Measurements from ENCODE around the gene RIMS1. TPM values are rescaled to one million over a fixed set of nuclear protein-coding genes. Genes with fewer than 3 reads are reported as not detected.
A peak's percentile ranks its signal among the peaks of the same experiment; 100 is the strongest.

The RIMS1 gene
- total RNA-seq, 1 experiment from 2014 or later: 1.1 TPM

DNA sequence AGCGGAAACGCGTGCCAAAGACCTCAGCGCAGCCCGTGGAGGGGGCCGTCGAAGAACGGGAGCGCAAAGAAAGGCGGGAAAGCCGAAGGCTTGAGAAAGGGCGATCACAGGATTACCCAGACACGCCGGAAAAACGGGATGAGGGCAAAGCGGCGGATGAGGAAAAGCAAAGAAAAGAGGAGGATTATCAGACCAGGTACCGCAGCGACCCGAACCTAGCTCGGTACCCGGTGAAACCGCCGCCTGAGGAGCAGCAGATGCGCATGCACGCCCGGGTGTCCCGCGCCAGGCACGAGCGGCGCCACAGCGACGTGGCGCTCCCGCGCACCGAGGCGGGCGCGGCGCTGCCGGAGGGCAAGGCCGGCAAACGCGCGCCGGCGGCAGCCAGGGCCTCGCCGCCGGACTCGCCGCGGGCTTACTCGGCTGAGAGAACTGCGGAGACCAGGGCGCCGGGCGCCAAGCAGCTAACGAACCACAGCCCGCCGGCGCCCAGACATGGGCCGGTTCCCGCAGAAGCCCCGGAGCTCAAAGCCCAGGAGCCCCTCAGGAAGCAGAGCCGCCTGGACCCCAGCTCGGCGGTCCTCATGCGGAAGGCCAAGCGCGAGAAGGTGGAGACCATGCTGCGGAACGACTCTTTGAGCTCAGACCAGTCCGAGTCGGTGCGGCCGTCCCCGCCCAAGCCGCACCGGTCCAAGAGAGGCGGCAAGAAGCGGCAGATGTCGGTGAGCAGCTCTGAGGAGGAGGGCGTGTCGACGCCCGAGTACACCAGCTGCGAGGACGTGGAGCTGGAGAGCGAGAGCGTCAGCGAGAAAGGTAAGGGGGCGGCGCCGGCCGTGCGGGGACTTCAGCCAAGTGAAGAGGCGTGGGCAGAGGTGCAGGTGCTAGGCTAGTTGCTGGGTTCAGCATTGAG lies 296.2 kb downstream of the RIMS1 start (continued):
- TF ChIP-seq AR (CRISPR knock-in tag; IDR thresholded peaks at IDR 0.05) (no peak), ZNF396 (CRISPR knock-in tag; IDR thresholded peaks at IDR 0.05; ENCODE audit: borderline replicate concordance) (no peak), HMGA2 (CRISPR knock-in tag; IDR thresholded peaks at IDR 0.05) (no peak), PRRX2 (CRISPR knock-in tag; IDR thresholded peaks at IDR 0.05) (no peak), TEAD4 (CRISPR knock-in tag; IDR thresholded peaks at IDR 0.05) (0 out of 2 replicates have a peak, but pooled peaks have one; percentile 66), MAX (CRISPR knock-in tag; IDR thresholded peaks at IDR 0.05) (peak; percentile 88), ZMAT4 (CRISPR knock-in tag; IDR thresholded peaks at IDR 0.05) (no peak), ETV6 (CRISPR knock-in tag; IDR thresholded peaks at IDR 0.05) (peak; percentile 85), GRHL2 (CRISPR knock-in tag; IDR thresholded peaks at IDR 0.05; ENCODE audit: insufficient replicate concordance, severe bottlenecking) (no peak), CTCF (IDR thresholded peaks at IDR 0.05) (no peak), ESRRA (CRISPR knock-in tag; IDR thresholded peaks at IDR 0.05; ENCODE audit: borderline replicate concordance) (peak; percentile 79), ARID4B (CRISPR knock-in tag; IDR thresholded peaks at IDR 0.05; ENCODE audit: borderline replicate concordance) (peak; percentile 65), RELA (CRISPR knock-in tag; IDR thresholded peaks at IDR 0.05; ENCODE audit: borderline replicate concordance) (peak; percentile 29; the same call in 1 of the 2 replicates), ZNF121 (CRISPR knock-in tag; IDR thresholded peaks at IDR 0.05) (no peak)
- TF ChIP-seq, protein P1, sequence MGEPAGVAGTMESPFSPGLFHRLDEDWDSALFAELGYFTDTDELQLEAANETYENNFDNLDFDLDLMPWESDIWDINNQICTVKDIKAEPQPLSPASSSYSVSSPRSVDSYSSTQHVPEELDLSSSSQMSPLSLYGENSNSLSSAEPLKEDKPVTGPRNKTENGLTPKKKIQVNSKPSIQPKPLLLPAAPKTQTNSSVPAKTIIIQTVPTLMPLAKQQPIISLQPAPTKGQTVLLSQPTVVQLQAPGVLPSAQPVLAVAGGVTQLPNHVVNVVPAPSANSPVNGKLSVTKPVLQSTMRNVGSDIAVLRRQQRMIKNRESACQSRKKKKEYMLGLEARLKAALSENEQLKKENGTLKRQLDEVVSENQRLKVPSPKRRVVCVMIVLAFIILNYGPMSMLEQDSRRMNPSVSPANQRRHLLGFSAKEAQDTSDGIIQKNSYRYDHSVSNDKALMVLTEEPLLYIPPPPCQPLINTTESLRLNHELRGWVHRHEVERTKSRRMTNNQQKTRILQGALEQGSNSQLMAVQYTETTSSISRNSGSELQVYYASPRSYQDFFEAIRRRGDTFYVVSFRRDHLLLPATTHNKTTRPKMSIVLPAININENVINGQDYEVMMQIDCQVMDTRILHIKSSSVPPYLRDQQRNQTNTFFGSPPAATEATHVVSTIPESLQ (CRISPR knock-in tag; IDR thresholded peaks at IDR 0.05): no peak
- TF ChIP-seq, protein P2, sequence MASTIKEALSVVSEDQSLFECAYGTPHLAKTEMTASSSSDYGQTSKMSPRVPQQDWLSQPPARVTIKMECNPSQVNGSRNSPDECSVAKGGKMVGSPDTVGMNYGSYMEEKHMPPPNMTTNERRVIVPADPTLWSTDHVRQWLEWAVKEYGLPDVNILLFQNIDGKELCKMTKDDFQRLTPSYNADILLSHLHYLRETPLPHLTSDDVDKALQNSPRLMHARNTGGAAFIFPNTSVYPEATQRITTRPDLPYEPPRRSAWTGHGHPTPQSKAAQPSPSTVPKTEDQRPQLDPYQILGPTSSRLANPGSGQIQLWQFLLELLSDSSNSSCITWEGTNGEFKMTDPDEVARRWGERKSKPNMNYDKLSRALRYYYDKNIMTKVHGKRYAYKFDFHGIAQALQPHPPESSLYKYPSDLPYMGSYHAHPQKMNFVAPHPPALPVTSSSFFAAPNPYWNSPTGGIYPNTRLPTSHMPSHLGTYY (CRISPR knock-in tag; IDR thresholded peaks at IDR 0.05): no peak
- TF ChIP-seq, protein P3, sequence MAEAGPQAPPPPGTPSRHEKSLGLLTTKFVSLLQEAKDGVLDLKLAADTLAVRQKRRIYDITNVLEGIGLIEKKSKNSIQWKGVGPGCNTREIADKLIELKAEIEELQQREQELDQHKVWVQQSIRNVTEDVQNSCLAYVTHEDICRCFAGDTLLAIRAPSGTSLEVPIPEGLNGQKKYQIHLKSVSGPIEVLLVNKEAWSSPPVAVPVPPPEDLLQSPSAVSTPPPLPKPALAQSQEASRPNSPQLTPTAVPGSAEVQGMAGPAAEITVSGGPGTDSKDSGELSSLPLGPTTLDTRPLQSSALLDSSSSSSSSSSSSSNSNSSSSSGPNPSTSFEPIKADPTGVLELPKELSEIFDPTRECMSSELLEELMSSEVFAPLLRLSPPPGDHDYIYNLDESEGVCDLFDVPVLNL (CRISPR knock-in tag; IDR thresholded peaks at IDR 0.05; ENCODE audit: borderline replicate concordance, low read depth): 0 out of 2 replicates have a peak, but pooled peaks have one; percentile 65
- TF ChIP-seq, protein P4, sequence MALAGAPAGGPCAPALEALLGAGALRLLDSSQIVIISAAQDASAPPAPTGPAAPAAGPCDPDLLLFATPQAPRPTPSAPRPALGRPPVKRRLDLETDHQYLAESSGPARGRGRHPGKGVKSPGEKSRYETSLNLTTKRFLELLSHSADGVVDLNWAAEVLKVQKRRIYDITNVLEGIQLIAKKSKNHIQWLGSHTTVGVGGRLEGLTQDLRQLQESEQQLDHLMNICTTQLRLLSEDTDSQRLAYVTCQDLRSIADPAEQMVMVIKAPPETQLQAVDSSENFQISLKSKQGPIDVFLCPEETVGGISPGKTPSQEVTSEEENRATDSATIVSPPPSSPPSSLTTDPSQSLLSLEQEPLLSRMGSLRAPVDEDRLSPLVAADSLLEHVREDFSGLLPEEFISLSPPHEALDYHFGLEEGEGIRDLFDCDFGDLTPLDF (CRISPR knock-in tag; IDR thresholded peaks at IDR 0.05): 0 out of 2 replicates have a peak, but pooled peaks have one; percentile 82
- TF ChIP-seq, protein P5, sequence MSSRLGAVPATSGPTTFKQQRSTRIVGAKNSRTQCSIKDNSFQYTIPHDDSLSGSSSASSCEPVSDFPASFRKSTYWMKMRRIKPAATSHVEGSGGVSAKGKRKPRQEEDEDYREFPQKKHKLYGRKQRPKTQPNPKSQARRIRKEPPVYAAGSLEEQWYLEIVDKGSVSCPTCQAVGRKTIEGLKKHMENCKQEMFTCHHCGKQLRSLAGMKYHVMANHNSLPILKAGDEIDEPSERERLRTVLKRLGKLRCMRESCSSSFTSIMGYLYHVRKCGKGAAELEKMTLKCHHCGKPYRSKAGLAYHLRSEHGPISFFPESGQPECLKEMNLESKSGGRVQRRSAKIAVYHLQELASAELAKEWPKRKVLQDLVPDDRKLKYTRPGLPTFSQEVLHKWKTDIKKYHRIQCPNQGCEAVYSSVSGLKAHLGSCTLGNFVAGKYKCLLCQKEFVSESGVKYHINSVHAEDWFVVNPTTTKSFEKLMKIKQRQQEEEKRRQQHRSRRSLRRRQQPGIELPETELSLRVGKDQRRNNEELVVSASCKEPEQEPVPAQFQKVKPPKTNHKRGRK (CRISPR knock-in tag; IDR thresholded peaks at IDR 0.05; ENCODE audit: borderline replicate concordance): 0 out of 2 replicates have a peak, but pooled peaks have one; percentile 72

Data from WTC11 (cell line).